ENCODE results near the gene UBE2J1.
"Not testable (repeated sequence)": the region's sequence is repeated elsewhere in the genome, so short reads cannot be mapped to it uniquely, and the experiment has no call there.

UBE2J1 gene

DNA sequence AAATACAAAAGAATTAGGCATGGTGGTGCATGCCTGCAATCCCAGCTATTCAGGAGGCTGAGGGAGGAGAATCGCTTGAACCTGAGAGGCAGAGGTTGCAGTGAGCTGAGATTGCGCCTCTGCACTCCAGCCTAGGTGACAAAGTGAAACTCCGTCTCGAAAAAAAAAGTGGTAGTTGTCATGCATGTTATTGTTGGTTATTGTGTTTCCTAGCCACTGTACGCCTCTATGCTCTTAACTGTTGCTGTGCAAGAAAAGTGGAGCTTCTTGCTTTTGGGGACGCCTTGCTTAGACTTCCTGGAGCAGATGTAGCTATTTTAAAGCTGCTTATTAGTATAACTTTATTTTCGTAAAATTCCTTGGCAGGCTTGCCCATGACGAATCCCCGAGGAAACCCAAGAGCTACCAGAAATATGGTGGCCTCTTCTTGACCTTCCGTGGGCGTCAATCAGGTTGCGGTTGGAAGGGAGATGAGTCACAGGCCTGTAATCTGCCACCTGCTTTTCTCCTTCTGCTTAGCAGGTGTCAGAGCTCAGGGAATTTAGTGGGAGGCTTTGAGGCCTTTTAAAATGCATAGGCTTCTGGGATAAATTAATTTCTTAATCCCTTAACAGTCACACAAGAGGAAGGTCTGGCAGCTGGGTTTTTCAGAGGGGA lies 54.7 kb downstream of the UBE2J1 start:
- Histone ChIP-seq H3K4me3 (ENCODE audit: low read depth, low read length) (no peak overlapping the region), H3K9me3 (ENCODE audit: control insufficient read depth, insufficient read depth, low read length) (no peaks in the 10 kb centered on the region), H3K4me1 (ENCODE audit: control insufficient read depth, insufficient read depth, low read length) (no peaks in the 10 kb centered on the region), H3K9ac (ENCODE audit: low read depth, low read length) (no peak overlapping the region), H3K36me3 (ENCODE audit: control insufficient read depth, insufficient read depth, low read length) (no peaks in the 10 kb centered on the region), H3K27me3 (ENCODE audit: control insufficient read depth, insufficient read depth, low read length) (no peaks in the 10 kb centered on the region)

DNA sequence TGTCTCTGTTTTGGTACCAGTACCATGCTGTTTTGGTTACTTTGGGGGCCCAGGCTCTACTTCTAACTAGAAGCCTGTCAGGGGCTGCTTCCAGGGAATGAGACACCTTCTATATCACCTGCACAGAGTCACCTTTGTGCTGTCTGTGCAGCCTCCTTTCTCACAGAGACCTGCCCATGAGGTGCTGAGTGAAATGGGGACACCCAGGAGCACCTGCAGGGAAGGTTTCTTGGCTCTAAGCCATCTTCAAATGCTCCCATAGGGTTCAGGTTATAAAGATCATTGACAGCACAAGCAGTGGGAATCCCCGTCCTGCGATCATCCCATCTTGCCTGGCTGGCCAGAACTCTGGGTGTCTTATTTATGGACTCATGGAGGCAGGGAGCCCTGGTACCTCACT lies 56.5 kb downstream of the UBE2J1 start:
- Histone ChIP-seq H3K36me3 (ENCODE audit: control insufficient read depth, insufficient read depth, low read length) (no peaks in the 10 kb centered on the region), H3K4me1 (ENCODE audit: control insufficient read depth, insufficient read depth, low read length) (no peaks in the 10 kb centered on the region), H3K4me3 (ENCODE audit: low read depth, low read length) (no peak overlapping the region), H3K9ac (ENCODE audit: low read depth, low read length) (no peak overlapping the region), H3K9me3 (ENCODE audit: control insufficient read depth, insufficient read depth, low read length) (no peaks in the 10 kb centered on the region), H3K27me3 (ENCODE audit: control insufficient read depth, insufficient read depth, low read length) (no peaks in the 10 kb centered on the region)

DNA sequence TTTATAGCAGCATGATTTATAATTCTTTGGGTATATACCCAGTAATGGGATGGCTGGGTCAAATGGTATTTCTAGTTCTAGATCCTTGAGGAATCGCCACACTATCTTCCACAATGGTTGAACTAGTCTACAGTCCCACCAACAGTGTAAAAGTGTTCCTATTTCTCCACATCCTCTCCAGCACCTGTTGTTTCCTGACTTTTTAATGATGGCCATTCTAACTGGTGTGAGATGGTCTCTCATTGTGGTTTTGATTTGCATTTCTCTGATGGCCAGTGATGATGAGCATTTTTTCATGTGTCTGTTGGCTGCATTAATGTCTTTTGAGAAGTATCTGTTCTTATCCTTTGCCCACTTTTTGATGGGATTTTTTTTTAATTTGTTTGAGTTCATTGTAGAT lies 57.4 kb downstream of the UBE2J1 start:
- not testable (repeated sequence) for H3K9ac ChIP-seq (ENCODE audit: low read depth, low read length); H3K27me3 ChIP-seq (ENCODE audit: control insufficient read depth, insufficient read depth, low read length); H3K4me3 ChIP-seq (ENCODE audit: low read depth, low read length); H3K4me1 ChIP-seq (ENCODE audit: control insufficient read depth, insufficient read depth, low read length); H3K36me3 ChIP-seq (ENCODE audit: control insufficient read depth, insufficient read depth, low read length); H3K9me3 ChIP-seq (ENCODE audit: control insufficient read depth, insufficient read depth, low read length)

DNA sequence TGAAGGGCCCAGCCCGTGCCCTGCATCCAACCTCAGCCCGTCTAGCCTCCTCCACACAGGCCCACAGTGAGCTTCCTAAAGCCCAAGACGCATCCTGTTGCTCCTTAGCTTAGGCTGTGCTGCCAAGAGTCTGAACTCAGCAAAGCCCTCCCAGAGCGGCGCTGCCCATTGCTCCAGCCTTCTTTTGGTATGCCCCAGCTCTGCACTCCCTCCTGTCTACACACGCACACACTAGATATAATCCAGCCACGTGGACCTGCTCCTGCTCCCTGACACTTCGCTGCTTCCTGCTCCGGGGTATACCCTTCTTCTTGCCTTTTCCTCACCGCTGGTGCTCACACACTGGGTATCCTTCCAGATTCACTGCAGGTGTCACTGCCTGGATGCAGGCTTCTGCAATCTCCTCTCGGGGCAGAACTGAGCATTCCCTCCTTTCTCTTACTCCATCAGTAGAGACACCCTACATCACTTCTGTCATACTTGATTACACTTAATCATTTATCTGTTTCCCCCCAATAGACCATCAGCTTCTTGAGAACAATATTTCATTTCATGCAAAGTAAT lies 61.2 kb downstream of the UBE2J1 start:
- no peaks in the 10 kb centered on the region for H3K27me3 ChIP-seq (ENCODE audit: control insufficient read depth, insufficient read depth, low read length)
- H3K9ac ChIP-seq (ENCODE audit: low read depth, low read length) = no peak overlapping the region
- H3K4me1 ChIP-seq (ENCODE audit: control insufficient read depth, insufficient read depth, low read length) = no peaks in the 10 kb centered on the region
- no peak overlapping the region for H3K4me3 ChIP-seq (ENCODE audit: low read depth, low read length)
- H3K9me3 ChIP-seq (ENCODE audit: control insufficient read depth, insufficient read depth, low read length) = no peaks in the 10 kb centered on the region
- H3K36me3 ChIP-seq (ENCODE audit: control insufficient read depth, insufficient read depth, low read length) = no peaks in the 10 kb centered on the region

DNA sequence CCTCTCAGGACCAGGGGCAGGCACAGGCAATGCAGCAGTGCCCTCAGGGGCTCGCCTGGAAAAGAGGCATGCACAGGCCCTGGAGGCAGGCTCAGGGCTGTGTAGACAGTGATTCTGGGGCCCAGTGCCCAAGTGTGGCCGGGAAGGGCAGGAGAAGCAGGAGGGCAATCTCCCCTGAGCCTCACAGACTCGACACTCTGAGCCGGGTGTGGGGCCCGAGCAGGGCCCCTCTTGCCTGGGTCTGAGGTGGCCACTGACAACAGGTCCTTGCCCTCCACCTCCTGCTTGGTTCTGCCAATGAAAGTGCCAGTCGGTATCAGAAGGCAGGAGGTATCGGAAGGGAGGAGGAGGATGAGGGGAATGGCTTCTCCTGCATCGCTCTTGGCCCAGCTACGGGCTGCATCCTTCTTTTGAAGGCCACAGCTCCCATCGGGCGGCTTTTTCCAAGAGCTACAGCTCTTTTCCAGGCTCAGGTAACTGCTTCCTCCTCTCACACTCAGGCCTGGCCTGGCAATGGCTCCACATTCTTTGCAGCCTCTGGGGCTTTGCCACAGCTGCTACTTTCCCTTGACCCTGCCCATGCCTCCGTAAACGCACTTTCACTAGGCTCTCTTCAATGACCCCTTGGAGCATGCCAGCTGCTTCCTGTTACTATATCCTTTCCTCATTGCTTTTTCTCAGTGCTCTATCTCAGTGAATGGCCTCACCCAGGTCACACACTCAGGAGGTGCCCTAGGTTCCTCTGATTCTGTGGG lies 61.9 kb downstream of the UBE2J1 start:
- Histone ChIP-seq H3K9ac (ENCODE audit: low read depth, low read length) (no peak overlapping the region), H3K4me3 (ENCODE audit: low read depth, low read length) (no peak overlapping the region), H3K27me3 (ENCODE audit: control insufficient read depth, insufficient read depth, low read length) (no peaks in the 10 kb centered on the region), H3K36me3 (ENCODE audit: control insufficient read depth, insufficient read depth, low read length) (no peaks in the 10 kb centered on the region), H3K9me3 (ENCODE audit: control insufficient read depth, insufficient read depth, low read length) (no peaks in the 10 kb centered on the region), H3K4me1 (ENCODE audit: control insufficient read depth, insufficient read depth, low read length) (no peaks in the 10 kb centered on the region)

DNA sequence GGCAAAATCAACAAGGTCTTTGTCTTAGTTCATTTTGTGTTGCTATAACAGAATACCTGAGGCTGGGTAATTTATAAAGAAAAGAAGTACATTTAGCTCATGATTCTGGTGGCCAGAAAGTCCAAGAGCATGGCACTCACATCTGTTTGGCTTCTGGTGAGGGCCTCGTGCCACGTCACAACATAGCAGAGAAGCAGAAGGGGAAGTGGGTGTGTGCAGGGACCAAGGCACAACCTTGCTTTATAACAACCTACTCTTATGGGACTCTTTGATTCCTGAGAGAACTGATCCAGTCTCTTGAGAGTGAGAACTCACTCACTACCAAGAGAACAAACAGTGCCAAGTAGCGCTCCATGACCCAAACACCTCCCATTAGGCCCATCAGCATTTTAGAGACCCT lies 62.8 kb downstream of the UBE2J1 start:
- Histone ChIP-seq H3K9me3 (ENCODE audit: control insufficient read depth, insufficient read depth, low read length) (no peaks in the 10 kb centered on the region), H3K4me1 (ENCODE audit: control insufficient read depth, insufficient read depth, low read length) (no peaks in the 10 kb centered on the region), H3K36me3 (ENCODE audit: control insufficient read depth, insufficient read depth, low read length) (no peaks in the 10 kb centered on the region), H3K27me3 (ENCODE audit: control insufficient read depth, insufficient read depth, low read length) (no peaks in the 10 kb centered on the region), H3K9ac (ENCODE audit: low read depth, low read length) (no peak overlapping the region), H3K4me3 (ENCODE audit: low read depth, low read length) (no peak overlapping the region)

DNA sequence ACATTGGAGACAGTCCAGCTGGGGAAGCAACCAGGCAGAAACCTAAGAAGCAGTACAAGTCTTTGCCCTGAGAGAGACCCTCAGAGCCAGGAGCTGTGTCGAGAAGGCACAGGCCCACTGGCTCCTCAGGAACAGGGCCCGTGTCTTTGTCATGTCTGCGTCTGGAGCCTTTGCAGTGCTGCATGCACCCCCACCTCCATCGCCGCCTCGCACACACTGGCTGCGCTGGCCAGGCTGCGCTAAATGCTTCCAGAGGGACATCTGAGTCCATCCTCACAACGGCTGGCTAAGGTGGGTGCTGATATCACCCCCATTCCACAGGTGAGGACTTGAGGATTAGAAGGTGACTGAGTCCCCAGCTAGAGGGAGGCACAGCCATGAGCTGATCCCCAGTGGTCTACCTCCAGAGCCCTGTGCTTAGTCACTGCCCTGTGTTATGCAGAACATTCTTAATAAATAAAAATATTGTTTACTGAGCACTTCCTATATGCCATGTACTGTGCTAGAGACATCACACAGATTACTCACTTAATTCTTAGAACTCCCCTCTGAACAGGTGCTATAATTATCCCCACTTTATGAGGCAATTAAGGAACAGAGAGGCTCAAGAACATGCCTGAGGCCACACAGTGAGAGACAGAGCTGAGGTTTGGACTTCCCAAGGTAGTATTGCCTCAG lies 65.0 kb downstream of the UBE2J1 start:
- no peak overlapping the region for H3K4me3 ChIP-seq (ENCODE audit: low read depth, low read length)
- no peaks in the 10 kb centered on the region for H3K27me3 ChIP-seq (ENCODE audit: control insufficient read depth, insufficient read depth, low read length)
- H3K4me1 ChIP-seq (ENCODE audit: control insufficient read depth, insufficient read depth, low read length) = no peaks in the 10 kb centered on the region
- no peaks in the 10 kb centered on the region for H3K9me3 ChIP-seq (ENCODE audit: control insufficient read depth, insufficient read depth, low read length)
- no peak overlapping the region for H3K9ac ChIP-seq (ENCODE audit: low read depth, low read length)
- no peaks in the 10 kb centered on the region for H3K36me3 ChIP-seq (ENCODE audit: control insufficient read depth, insufficient read depth, low read length)

DNA sequence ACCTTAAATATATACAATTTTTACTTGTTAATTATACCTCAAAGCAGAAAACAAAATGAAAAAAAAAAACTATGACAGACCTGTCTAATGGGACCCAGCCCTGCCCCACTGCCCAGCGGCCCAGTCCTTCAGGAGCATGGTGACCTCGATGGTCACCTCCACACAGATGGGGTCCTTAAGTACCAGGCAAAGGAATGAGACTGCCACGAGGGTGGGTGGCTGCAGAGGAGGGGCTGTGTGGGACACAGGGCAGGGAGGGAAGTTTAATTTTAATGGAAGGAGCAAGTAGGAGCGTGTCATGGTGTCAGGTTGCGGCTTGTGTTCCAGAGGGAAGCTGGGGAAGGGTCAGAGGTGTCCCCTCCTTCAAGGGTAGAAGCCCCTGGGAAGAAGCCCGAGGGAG lies 66.0 kb downstream of the UBE2J1 start:
- Histone ChIP-seq H3K36me3 (ENCODE audit: control insufficient read depth, insufficient read depth, low read length) (no peaks in the 10 kb centered on the region), H3K27me3 (ENCODE audit: control insufficient read depth, insufficient read depth, low read length) (no peaks in the 10 kb centered on the region), H3K4me3 (ENCODE audit: low read depth, low read length) (no peak overlapping the region), H3K9ac (ENCODE audit: low read depth, low read length) (no peak overlapping the region), H3K4me1 (ENCODE audit: control insufficient read depth, insufficient read depth, low read length) (no peaks in the 10 kb centered on the region), H3K9me3 (ENCODE audit: control insufficient read depth, insufficient read depth, low read length) (no peaks in the 10 kb centered on the region)

DNA sequence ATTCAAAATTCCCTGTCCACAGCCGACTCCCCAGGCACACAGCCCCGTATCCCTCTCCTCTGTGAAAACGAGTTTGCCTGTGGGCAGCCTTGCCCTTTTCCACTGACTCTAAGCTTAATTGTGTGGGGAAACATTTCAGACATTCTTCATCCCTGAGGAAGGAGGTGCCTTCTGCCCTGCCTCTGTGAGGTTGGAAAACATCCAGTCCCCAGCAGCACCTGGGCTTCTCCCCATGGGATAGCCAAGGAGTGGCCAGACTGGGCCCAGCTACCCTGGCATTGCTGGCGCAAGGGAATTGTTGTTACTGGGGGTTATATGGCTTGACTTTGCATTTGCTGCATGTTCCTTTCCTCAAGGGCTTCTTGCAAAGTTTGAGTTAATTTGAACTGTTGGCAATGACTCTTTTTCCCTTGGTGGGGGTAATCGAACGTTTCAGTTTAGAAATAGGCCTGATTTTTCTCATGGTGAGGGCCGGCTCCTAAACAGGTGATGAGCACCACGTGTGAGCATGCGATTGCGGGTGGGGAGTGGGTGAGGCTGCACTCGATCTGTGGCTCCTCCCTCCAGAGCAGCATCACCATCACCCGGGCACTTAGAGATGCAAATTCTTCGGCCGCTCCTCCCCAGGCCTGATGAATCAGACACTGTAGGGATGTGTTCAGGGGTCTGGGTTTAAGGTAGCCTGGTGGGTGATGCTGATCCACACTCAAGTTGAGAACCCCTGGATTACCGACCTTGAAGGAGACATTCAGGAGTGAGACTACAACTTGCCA lies 67.4 kb downstream of the UBE2J1 start:
- no peak overlapping the region for H3K9ac ChIP-seq (ENCODE audit: low read depth, low read length)
- no peaks in the 10 kb centered on the region for H3K4me1 ChIP-seq (ENCODE audit: control insufficient read depth, insufficient read depth, low read length)
- no peaks in the 10 kb centered on the region for H3K9me3 ChIP-seq (ENCODE audit: control insufficient read depth, insufficient read depth, low read length)
- no peaks in the 10 kb centered on the region for H3K27me3 ChIP-seq (ENCODE audit: control insufficient read depth, insufficient read depth, low read length)
- no peaks in the 10 kb centered on the region for H3K36me3 ChIP-seq (ENCODE audit: control insufficient read depth, insufficient read depth, low read length)
- H3K4me3 ChIP-seq (ENCODE audit: low read depth, low read length) = no peak overlapping the region

DNA sequence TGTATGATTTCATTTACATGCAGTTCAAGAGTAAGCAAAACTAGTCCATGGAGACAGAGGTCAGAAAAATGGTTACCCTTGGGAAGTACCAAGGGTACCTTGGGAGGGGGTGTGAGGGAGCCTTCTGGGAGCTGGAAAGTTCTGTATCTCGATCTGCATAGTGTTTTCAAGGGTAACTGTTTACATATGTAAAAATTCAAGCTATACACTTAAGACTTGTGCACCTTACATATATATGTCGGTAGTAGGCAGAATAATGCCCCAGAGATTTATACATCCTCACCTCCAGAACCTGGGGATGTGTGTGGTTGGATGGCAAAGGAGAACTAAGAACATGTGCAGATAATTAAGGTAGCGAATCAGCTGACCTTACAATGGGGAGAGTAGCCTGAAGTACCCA lies 68.4 kb downstream of the UBE2J1 start:
- H3K27me3 ChIP-seq (ENCODE audit: control insufficient read depth, insufficient read depth, low read length) = no peaks in the 10 kb centered on the region
- H3K4me3 ChIP-seq (ENCODE audit: low read depth, low read length) = no peak overlapping the region
- H3K36me3 ChIP-seq (ENCODE audit: control insufficient read depth, insufficient read depth, low read length) = no peaks in the 10 kb centered on the region
- no peaks in the 10 kb centered on the region for H3K4me1 ChIP-seq (ENCODE audit: control insufficient read depth, insufficient read depth, low read length)
- H3K9ac ChIP-seq (ENCODE audit: low read depth, low read length) = no peak overlapping the region
- no peaks in the 10 kb centered on the region for H3K9me3 ChIP-seq (ENCODE audit: control insufficient read depth, insufficient read depth, low read length)

DNA sequence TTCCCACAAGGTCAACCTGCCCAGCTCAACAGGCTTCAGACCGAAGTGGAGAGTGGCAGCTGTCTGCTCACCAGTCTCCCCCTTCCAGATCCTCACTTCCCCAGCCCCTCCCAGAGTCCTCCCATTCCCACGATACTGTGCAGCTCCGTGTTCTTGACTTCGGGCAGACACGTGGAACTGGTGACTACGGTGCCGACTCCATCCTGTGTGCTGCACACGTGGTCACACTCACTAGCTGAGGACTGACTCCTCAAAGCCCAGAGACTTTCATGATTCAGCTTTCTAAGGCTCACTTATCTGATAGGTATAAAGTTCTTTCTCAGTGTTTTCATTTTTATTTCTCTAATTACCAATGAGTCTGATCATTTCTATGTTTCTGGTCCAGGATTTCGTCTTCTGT lies 69.8 kb downstream of the UBE2J1 start:
- Histone ChIP-seq H3K9ac (ENCODE audit: low read depth, low read length) (no peak overlapping the region), H3K4me1 (ENCODE audit: control insufficient read depth, insufficient read depth, low read length) (no peaks in the 10 kb centered on the region), H3K4me3 (ENCODE audit: low read depth, low read length) (no peak overlapping the region), H3K27me3 (ENCODE audit: control insufficient read depth, insufficient read depth, low read length) (no peaks in the 10 kb centered on the region), H3K9me3 (ENCODE audit: control insufficient read depth, insufficient read depth, low read length) (no peaks in the 10 kb centered on the region), H3K36me3 (ENCODE audit: control insufficient read depth, insufficient read depth, low read length) (no peaks in the 10 kb centered on the region)

Data from iPS-15b (cell line).